SU-DHL-6 (cell line): Measurements from ENCODE around the gene SLC22A5.

Source experiments
- EZH2phosphoT487 ChIP-seq: fragments of 200-600 bp; sonication (generic), shearing (Covaris generic); conservative IDR thresholded peaks from 2 replicates; pipeline ENCODE4 v1.6.1; 2018; ENCODE audit warnings: mild to moderate bottlenecking, antibody characterized with exemption, low read length, moderate library complexity, mixed read lengths
- TF ChIP-seq, protein P1 (sequence below): fragments of 200-600 bp; sonication (generic); IDR thresholded peaks from one replicate; pipeline ENCODE4 v1.5.1; 2017; ENCODE audit warnings: antibody characterized with exemption, mild to moderate bottlenecking, low read length, moderate library complexity; ENCODE audit not compliant: insufficient read depth, poor library complexity, severe bottlenecking

DNA sequence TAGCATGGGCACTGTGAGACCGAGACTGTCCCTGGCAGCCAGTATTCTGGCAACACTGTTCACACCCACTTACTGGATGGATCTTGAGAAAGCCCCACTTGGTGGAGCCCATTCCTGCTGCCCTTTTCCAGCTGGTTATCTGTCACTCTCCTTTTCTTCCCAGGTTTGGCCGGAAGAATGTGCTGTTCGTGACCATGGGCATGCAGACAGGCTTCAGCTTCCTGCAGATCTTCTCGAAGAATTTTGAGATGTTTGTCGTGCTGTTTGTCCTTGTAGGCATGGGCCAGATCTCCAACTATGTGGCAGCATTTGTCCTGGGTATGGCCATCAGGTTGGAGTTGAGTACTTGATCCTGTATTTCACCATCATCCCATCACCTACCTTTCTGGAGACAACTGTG, 14.5 kb downstream of the SLC22A5 start:
- no peak for TF ChIP-seq EZH2phosphoT487
- TF ChIP-seq, protein P1, sequence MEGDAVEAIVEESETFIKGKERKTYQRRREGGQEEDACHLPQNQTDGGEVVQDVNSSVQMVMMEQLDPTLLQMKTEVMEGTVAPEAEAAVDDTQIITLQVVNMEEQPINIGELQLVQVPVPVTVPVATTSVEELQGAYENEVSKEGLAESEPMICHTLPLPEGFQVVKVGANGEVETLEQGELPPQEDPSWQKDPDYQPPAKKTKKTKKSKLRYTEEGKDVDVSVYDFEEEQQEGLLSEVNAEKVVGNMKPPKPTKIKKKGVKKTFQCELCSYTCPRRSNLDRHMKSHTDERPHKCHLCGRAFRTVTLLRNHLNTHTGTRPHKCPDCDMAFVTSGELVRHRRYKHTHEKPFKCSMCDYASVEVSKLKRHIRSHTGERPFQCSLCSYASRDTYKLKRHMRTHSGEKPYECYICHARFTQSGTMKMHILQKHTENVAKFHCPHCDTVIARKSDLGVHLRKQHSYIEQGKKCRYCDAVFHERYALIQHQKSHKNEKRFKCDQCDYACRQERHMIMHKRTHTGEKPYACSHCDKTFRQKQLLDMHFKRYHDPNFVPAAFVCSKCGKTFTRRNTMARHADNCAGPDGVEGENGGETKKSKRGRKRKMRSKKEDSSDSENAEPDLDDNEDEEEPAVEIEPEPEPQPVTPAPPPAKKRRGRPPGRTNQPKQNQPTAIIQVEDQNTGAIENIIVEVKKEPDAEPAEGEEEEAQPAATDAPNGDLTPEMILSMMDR = no peak
